ACC112 (cell line): ENCODE data around the gene SRPK2.

Experiments used
- H2AFZ ChIP-seq: fragments of 200-600 bp; sonication (generic); one replicate; pipeline ENCODE4 v1.6.0; 2017; ENCODE audit warnings: antibody characterized with exemption, low read length; ENCODE audit not compliant: unreplicated experiment
- H3K27ac ChIP-seq: fragments of 200-600 bp; sonication (generic); 2 replicates; pipeline ENCODE4 v1.5.1; 2014; ENCODE audit warnings: low read depth, mild to moderate bottlenecking, antibody characterized with exemption, low read length, moderate library complexity
- H3K27me3 ChIP-seq: fragments of 200-600 bp; sonication (generic); 2 replicates; pipeline ENCODE4 v1.6.1; 2014; ENCODE audit warnings: mild to moderate bottlenecking, antibody characterized with exemption, low read length, moderate library complexity, mixed read lengths; ENCODE audit not compliant: insufficient read depth
- H3K36me3 ChIP-seq: fragments of 200-600 bp; sonication (generic); 2 replicates; pipeline ENCODE4 v1.6.1; 2016; ENCODE audit warnings: mild to moderate bottlenecking, antibody characterized with exemption, low read length, moderate library complexity, mixed read lengths; ENCODE audit not compliant: insufficient read depth
- H3K4me1 ChIP-seq: fragments of 200-600 bp; sonication (generic); one replicate; pipeline ENCODE4 v1.6.1; 2016; ENCODE audit warnings: low read length, mixed read lengths; ENCODE audit not compliant: insufficient read depth, unreplicated experiment, control insufficient read depth
- H3K4me3 ChIP-seq: fragments of 200-600 bp; sonication (generic); 2 replicates; pipeline ENCODE4 v1.5.1; 2014; ENCODE audit warnings: mild to moderate bottlenecking, low read depth, low read length
- H3K79me2 ChIP-seq: fragments of 200-600 bp; sonication (generic); one replicate; pipeline ENCODE4 v1.6.0; 2016; ENCODE audit warnings: low read length; ENCODE audit not compliant: control insufficient read depth, unreplicated experiment, insufficient read depth

SRPK2 gene

DNA sequence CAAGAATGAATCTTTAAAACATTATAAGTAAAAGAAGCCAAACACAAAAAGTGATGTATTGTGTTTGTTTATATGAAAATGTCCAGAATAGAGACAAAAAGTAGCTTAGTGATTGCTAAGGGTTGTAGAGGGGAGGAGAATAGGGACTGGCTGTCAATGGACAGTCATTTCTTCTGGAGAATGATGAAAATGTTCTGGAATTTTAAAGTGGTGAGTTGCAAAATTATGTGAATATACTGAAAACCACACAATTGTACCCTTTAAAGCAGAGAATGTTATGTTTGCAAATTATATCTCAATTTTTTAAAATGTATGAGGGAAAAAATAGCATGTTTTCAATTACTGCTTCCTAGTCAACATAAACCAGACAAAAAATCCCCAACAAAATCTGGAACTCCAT lies 200.5 kb downstream of the SRPK2 start:
- H3K4me3 ChIP-seq, result no peak overlapping the region
- H3K4me1 ChIP-seq, result peaks cover 19% of the 10 kb centered on the region
- H3K27ac ChIP-seq, result no peak overlapping the region
- no peaks in the 10 kb centered on the region for H3K27me3 ChIP-seq
- no peaks in the 10 kb centered on the region for H3K36me3 ChIP-seq
- H3K79me2 ChIP-seq, result peaks cover 6% of the 10 kb centered on the region
- no peak overlapping the region for H2AFZ ChIP-seq

DNA sequence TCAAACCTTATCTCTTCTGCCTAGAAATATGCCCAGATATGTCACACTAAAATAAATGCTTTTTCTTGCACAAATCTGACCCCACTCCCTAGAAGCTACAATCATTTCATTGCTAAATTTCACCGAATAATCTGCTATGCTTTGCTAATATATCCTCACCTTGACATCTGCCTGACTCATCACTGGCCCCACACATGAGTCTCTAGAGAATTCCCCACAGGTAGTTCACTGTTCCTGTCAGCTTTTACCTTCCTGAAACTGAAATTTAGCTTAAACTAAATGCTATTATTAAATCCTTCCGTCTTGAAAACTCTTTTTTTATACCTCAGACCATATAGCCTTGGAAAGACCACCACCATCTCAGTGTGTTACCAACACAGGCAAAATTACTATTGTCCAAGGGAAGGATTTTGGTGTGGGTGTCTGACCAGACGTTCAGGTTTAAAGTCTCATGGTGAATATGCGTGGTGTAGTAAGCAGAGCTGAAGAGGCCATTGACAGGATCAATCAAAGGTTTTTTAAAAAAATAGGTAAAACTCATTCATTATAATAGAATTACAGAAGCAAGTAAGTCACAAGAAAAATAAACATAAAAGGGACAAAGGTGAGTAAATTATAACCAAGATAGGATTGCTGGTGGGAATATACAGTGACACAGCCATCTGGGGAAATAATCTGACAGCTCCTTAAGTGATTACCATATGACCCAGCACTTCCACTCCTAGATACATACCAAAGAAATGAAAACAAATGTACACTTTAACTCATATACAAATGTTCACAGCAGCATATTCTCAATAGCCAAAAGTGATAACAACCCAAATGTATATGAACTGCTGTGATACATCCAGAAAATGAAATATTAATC lies 201.2 kb downstream of the SRPK2 start:
- Histone ChIP-seq H3K27ac (no peak overlapping the region), H3K36me3 (no peaks in the 10 kb centered on the region), H2AFZ (no peak overlapping the region), H3K79me2 (peaks cover 6% of the 10 kb centered on the region), H3K4me1 (peaks cover 19% of the 10 kb centered on the region), H3K27me3 (no peaks in the 10 kb centered on the region), H3K4me3 (no peak overlapping the region)

DNA sequence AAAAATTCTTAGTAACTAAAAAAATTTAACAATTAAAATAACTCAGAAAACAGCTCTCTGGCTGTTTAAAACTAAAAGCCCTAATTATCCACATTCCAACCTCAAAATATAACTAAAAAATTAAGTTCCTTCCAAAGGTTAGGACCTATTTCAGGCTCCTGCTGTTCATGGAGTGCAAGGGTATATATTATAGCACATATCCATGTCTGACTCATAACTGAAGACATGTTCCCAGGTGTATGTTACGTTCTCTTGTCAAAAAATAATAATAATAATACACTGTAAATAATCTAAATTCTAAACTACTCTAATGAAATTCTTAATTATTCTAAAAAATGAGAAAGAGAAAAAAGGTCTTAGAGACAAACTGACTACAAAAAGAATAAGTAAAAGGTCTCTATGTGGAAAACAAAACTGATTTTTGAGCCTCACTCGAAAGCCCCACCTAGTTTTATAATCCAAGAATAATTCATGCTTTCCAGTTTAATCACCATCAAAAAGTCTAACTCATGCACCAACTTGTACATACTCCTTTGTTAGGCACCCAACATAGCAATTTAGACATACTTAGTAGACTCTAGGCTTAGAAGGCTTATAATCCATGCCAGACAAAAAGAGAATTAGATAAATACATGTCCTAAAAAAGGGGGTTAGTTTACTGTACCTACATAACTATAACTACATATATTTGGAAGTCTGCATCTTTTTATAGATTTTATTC lies 203.3 kb downstream of the SRPK2 start:
- no peak overlapping the region for H3K4me3 ChIP-seq
- H3K27ac ChIP-seq, result no peak overlapping the region
- H3K4me1 ChIP-seq, result peaks cover 19% of the 10 kb centered on the region
- H3K27me3 ChIP-seq, result no peaks in the 10 kb centered on the region
- H3K79me2 ChIP-seq, result peaks cover 6% of the 10 kb centered on the region
- H3K36me3 ChIP-seq, result peaks cover 3% of the 10 kb centered on the region; the same call in 1 of the 2 replicates
- no peak overlapping the region for H2AFZ ChIP-seq

DNA sequence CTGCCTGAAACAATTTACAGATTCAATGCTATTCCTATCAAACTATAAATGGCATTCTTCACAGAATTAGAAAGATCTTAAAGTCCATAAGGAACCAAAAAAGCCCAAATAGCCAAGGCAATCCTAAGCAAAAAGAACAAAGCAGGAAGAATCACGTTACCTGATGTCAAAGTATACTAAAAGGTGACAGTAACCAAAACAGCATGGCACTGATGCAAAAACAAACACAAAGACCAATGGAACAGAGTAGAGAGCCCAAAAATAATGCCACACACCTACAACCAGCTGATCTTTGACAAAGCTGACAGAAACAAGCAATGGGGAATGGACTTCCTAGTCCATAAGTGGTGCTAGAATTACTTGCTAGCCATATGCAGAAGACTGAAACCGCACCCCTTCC lies 208.7 kb downstream of the SRPK2 start:
- no peaks in the 10 kb centered on the region for H3K27me3 ChIP-seq
- peaks cover 6% of the 10 kb centered on the region; the same call in 1 of the 2 replicates for H3K36me3 ChIP-seq
- H3K27ac ChIP-seq, result no peak overlapping the region
- no peaks in the 10 kb centered on the region for H3K4me1 ChIP-seq
- no peak overlapping the region for H2AFZ ChIP-seq
- no peak overlapping the region for H3K4me3 ChIP-seq
- H3K79me2 ChIP-seq, result peaks cover 14% of the 10 kb centered on the region

DNA sequence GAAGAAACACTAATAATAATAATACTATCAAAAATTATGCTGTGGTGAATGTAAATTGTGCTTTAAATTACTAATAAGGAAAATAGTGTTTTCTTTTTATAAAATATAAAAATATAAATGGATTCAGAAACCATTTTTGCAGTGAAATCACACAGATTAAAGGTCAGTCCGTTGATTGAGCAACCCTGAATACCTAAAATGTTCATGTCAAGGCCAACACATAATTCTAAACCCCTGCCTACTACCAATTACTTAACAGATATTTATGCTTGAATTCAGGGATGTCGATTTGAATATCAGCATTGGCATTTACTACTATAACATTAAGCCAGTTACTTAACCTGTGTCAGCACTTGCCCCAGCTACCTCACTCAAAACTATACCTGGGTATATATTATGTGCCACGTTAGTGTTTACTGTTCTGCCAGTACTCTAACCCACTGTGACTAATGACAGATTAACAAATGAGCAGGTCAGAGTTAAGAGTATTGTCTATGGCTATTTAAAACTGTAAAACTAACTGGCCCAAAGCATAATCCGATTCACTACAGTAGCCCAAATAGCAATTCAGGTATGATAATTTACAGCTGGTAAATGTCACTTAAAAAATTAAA lies 209.7 kb downstream of the SRPK2 start:
- Histone ChIP-seq H3K36me3 (peaks cover 6% of the 10 kb centered on the region; the same call in 1 of the 2 replicates), H3K79me2 (peaks cover 19% of the 10 kb centered on the region), H3K27ac (no peak overlapping the region), H3K27me3 (no peaks in the 10 kb centered on the region), H3K4me3 (no peak overlapping the region), H3K4me1 (no peaks in the 10 kb centered on the region), H2AFZ (no peak overlapping the region)

DNA sequence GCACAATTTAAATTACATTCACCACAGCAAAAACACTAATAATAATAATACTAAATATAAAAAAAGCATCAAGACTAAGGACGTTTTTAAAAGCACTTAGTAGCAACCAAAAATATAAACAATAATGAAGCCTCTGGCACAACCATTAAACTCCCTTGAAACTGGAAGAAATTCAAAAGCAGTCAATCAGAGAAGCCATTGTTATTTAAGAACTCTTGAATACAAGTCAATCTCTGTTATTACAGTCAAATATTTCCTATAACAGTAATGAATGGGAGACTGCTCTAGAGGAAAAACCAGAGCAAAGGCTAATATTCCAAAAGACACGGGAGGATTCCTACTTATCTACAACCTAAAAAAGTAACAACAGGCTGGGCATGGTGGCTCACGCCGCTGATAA lies 210.5 kb downstream of the SRPK2 start:
- H3K4me1 ChIP-seq, result no peaks in the 10 kb centered on the region
- H3K36me3 ChIP-seq, result peaks cover 6% of the 10 kb centered on the region; the same call in 1 of the 2 replicates
- no peak overlapping the region for H2AFZ ChIP-seq
- H3K4me3 ChIP-seq, result no peak overlapping the region
- H3K27ac ChIP-seq, result no peak overlapping the region
- peaks cover 23% of the 10 kb centered on the region for H3K79me2 ChIP-seq
- H3K27me3 ChIP-seq, result no peaks in the 10 kb centered on the region

DNA sequence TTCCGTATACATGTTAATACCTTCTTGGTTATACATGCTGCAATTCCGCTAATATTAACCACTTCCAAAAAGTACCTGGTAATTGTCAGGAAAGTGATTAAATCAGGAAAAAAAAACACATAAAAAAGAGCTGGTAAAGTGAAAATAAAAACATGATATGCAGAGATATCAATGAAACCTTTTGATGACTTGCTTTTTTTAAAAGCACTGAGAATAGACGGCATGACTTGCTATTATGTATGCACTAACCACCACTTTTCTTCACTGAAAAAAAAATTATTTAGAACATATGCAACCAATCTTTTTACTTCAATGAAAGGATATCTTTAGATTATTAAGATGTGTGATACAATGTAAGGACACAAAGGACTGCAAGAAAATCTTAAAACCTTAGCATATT lies 211.7 kb downstream of the SRPK2 start:
- peaks cover 6% of the 10 kb centered on the region; the same call in 1 of the 2 replicates for H3K36me3 ChIP-seq
- peaks cover 28% of the 10 kb centered on the region for H3K79me2 ChIP-seq

DNA sequence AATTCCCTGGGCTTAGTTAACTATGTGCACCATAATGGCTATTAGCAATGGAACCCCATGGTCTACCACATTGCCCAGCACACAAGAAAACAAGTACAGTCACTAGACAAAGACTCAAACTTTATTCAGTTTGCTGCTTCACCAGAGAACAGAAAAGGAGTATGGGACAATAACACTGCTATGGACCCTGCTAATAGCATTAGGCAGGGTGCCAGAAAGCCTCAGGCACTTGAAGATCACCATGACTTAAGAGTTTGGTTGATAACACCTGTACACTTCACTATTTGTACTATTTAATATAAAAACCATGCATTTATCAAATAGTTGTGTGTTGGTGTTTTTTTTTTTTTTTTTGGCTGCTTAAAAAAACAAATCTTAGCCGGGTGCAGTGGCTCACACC lies 215.1 kb downstream of the SRPK2 start:
- Histone ChIP-seq H3K27me3 (no peaks in the 10 kb centered on the region), H3K4me3 (no peak overlapping the region), H3K79me2 (peaks cover 21% of the 10 kb centered on the region), H2AFZ (no peak overlapping the region), H3K27ac (no peak overlapping the region), H3K36me3 (peaks cover 2% of the 10 kb centered on the region), H3K4me1 (no peaks in the 10 kb centered on the region)

More for the DNA sequence above, 211.7 kb downstream of the SRPK2 start:
- Histone ChIP-seq H3K27ac (no peak overlapping the region), H3K27me3 (no peaks in the 10 kb centered on the region), H3K4me3 (no peak overlapping the region), H2AFZ (no peak overlapping the region), H3K4me1 (no peaks in the 10 kb centered on the region)

DNA sequence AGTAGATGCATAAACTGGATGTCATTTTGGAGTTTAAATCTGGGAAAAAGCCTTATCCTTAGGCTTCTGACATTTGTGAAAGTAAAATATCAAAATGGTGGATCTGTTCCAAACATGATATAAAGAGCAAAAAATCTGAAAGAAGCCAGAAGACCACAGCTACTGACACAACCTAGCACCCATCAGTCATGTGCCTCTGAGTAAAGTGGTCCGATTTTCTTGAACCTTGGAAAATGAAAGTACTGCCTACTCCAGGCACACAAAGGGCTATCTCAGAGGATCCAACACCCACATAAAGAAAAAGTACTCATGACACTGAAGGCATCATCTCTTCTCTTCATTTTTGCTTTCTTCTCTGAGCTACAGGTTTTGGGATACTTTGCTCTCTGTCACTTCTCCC lies 224.0 kb downstream of the SRPK2 start:
- Histone ChIP-seq H3K36me3 (peaks cover 40% of the 10 kb centered on the region), H3K27ac (no peak overlapping the region), H3K27me3 (no peaks in the 10 kb centered on the region), H3K79me2 (no peaks in the 10 kb centered on the region), H2AFZ (no peak overlapping the region), H3K4me3 (no peak overlapping the region), H3K4me1 (no peaks in the 10 kb centered on the region)

DNA sequence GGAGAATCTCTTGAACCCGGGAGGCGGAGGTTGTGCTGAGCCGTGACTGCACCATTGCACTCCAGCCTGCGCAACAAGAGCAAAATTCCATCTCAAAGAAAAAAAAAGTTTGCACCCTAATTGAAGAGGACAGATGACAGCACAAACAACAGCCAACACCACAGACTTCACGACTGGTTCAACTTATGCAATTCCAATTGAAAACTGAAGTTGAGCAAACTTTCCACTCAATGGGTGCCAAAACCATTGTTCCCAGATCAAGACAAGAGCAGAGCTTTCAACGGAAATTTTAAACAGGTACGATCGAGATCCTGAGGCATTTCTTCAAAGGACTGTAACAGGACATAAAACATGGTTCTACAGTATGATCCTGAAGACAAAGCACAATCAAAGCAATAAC lies 225.0 kb downstream of the SRPK2 start:
- Histone ChIP-seq H3K4me1 (no peaks in the 10 kb centered on the region), H2AFZ (no peak overlapping the region), H3K4me3 (no peak overlapping the region), H3K27me3 (no peaks in the 10 kb centered on the region), H3K79me2 (no peaks in the 10 kb centered on the region), H3K36me3 (peaks cover 39% of the 10 kb centered on the region), H3K27ac (no peak overlapping the region)
